ENCODE measurements around the gene CCDC183.
"Not testable (repeated sequence)": the region's sequence is repeated elsewhere in the genome, so short reads cannot be mapped to it uniquely, and the experiment has no call there.

The CCDC183 gene

GRCh38 chr9:136829981-136830885 is 34.1 kb downstream of the CCDC183 start:
- in situ Hi-C loops (cut with HindIII; ENCODE audit: low pct_ligation_motif_present, low pct_unique_long_range_greater_than_20kb, low sequenced_read_pairs): no loop called here
- no peak for DNase-seq

- no peak for DNase-seq
- in situ Hi-C loops (cut with HindIII; ENCODE audit: low pct_ligation_motif_present, low pct_unique_long_range_greater_than_20kb, low sequenced_read_pairs): no loop called here
Observed at GRCh38 chr9:136831002-136831719, 35.0 kb downstream of the CCDC183 start.

- no peak for DNase-seq
- in situ Hi-C loops (cut with HindIII; ENCODE audit: low pct_ligation_motif_present, low pct_unique_long_range_greater_than_20kb, low sequenced_read_pairs): no loop called here
Observed at GRCh38 chr9:136831720-136832104, 35.6 kb downstream of the CCDC183 start.

GRCh38 chr9:136832581-136832980 is 36.4 kb downstream of the CCDC183 start:
- in situ Hi-C loops (cut with HindIII; ENCODE audit: low pct_ligation_motif_present, low pct_unique_long_range_greater_than_20kb, low sequenced_read_pairs): no loop called here
- no peak for DNase-seq

GRCh38 chr9:136833381-136834048 is 37.4 kb downstream of the CCDC183 start:
- in situ Hi-C loops (cut with HindIII; ENCODE audit: low pct_ligation_motif_present, low pct_unique_long_range_greater_than_20kb, low sequenced_read_pairs); DNase-seq: not testable (repeated sequence)

- DNase-seq: no peak
Observed at GRCh38 chr9:136835162-136835931, 39.2 kb downstream of the CCDC183 start.

GRCh38 chr9:136835932-136836904 is 40.1 kb downstream of the CCDC183 start:
- no peak for DNase-seq
- in situ Hi-C loops (cut with HindIII; ENCODE audit: low pct_ligation_motif_present, low pct_unique_long_range_greater_than_20kb, low sequenced_read_pairs): no loop called here

More at GRCh38 chr9:136835162-136835931, 39.2 kb downstream of the CCDC183 start:
- in situ Hi-C loops (cut with HindIII; ENCODE audit: low pct_ligation_motif_present, low pct_unique_long_range_greater_than_20kb, low sequenced_read_pairs): no loop called here

GRCh38 chr9:136837146-136837855 is 41.2 kb downstream of the CCDC183 start:
- no peak for DNase-seq
- in situ Hi-C loops (cut with HindIII; ENCODE audit: low pct_ligation_motif_present, low pct_unique_long_range_greater_than_20kb, low sequenced_read_pairs): no loop called here

GRCh38 chr9:136837856-136838277 is 41.7 kb downstream of the CCDC183 start:
- in situ Hi-C loops (cut with HindIII; ENCODE audit: low pct_ligation_motif_present, low pct_unique_long_range_greater_than_20kb, low sequenced_read_pairs); DNase-seq: not testable (repeated sequence)

- DNase-seq: no peak
- in situ Hi-C loops (cut with HindIII; ENCODE audit: low pct_ligation_motif_present, low pct_unique_long_range_greater_than_20kb, low sequenced_read_pairs): no loop called here
Observed at GRCh38 chr9:136838314-136839228, 42.4 kb downstream of the CCDC183 start.

- in situ Hi-C loops (cut with HindIII; ENCODE audit: low pct_ligation_motif_present, low pct_unique_long_range_greater_than_20kb, low sequenced_read_pairs): no loop called here
- DNase-seq: no peak
Observed at GRCh38 chr9:136839229-136840139, 43.3 kb downstream of the CCDC183 start.

GRCh38 chr9:136840140-136840876 is 44.2 kb downstream of the CCDC183 start:
- no peak for DNase-seq

GRCh38 chr9:136840877-136841645 is 44.9 kb downstream of the CCDC183 start:
- in situ Hi-C loops (cut with HindIII; ENCODE audit: low pct_ligation_motif_present, low pct_unique_long_range_greater_than_20kb, low sequenced_read_pairs): no loop called here
- DNase-seq: peak; percentile 43

More at GRCh38 chr9:136840140-136840876, 44.2 kb downstream of the CCDC183 start:
- in situ Hi-C loops (cut with HindIII; ENCODE audit: low pct_ligation_motif_present, low pct_unique_long_range_greater_than_20kb, low sequenced_read_pairs): no loop called here

Measured in ACHN (cell line).